Measurements from ENCODE around the gene CCM2L.

DNA sequence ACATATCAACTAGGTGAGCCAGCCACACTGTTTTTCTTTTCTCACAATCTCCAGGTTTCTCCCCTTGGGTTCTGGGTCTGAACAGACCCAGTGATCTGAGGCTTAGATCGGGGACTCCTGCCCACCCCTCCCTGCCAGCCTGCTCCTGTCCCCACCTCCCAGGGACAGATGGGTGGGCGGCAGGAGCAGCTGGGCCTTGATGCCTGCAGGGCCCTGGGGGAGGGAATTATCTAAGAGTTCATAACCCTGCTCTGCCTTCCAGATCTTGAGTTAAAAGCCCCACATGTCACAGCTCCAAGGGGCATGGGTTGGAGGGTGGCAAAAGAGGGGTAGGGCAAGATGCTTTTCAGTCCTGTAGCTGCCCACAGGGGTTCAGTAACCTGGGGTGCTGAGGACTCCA lies 47.5 kb upstream of the CCM2L start:
- TF ChIP-seq, protein P1, sequence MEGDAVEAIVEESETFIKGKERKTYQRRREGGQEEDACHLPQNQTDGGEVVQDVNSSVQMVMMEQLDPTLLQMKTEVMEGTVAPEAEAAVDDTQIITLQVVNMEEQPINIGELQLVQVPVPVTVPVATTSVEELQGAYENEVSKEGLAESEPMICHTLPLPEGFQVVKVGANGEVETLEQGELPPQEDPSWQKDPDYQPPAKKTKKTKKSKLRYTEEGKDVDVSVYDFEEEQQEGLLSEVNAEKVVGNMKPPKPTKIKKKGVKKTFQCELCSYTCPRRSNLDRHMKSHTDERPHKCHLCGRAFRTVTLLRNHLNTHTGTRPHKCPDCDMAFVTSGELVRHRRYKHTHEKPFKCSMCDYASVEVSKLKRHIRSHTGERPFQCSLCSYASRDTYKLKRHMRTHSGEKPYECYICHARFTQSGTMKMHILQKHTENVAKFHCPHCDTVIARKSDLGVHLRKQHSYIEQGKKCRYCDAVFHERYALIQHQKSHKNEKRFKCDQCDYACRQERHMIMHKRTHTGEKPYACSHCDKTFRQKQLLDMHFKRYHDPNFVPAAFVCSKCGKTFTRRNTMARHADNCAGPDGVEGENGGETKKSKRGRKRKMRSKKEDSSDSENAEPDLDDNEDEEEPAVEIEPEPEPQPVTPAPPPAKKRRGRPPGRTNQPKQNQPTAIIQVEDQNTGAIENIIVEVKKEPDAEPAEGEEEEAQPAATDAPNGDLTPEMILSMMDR (IDR thresholded peaks at IDR 0.05; ENCODE audit: extremely low read depth in 1 of 2, insufficient read depth in 1 of 2, low read depth in 1 of 2, low read length in 2 of 2), result no peak
- TF ChIP-seq POLR2AphosphoS5 (IDR thresholded peaks at IDR 0.05; ENCODE audit: insufficient read depth, low read depth, low read length), result no peak
- TF ChIP-seq POLR2A (IDR thresholded peaks at IDR 0.05; ENCODE audit: low read depth, low read length), result no peak
- no peak for TF ChIP-seq EZH2 (IDR thresholded peaks at IDR 0.05; ENCODE audit: borderline replicate concordance, low read depth, low read length, severe bottlenecking)

All from endothelial cell of umbilical vein (primary cell).